HCT116 (cell line): Measurements from ENCODE around the gene FREM3. TPM values are rescaled to one million over a fixed set of nuclear protein-coding genes. Genes with fewer than 3 reads are reported as not detected.

Experiments
- ATAC-seq: fragments of 200-7000 bp; cut with Tn5 transposase; 2 replicates; pipeline ENCODE4 v1.9.1; 2020; ENCODE audit warnings: mild to moderate bottlenecking, moderate library complexity
- BruUV-seq: library from RNA; stranded (reverse); fragments of 400-500 nt; replicated peaks from 2 replicates; lab custom pipeline; 2021; lab: Mats Ljungman, UMichigan
- CTCF ChIA-PET: fragments of 300-600 bp; sonication (Branson Sonifier 250); formaldehyde crosslinking; loops from one replicate; lab custom pipeline; 2021; ENCODE audit warnings: antibody characterized with exemption; lab: Charles Lee
- POLR2A ChIA-PET: fragments of 300-600, 350-600 bp; sonication (Branson Sonifier 250); formaldehyde crosslinking; loops from one replicate; lab custom pipeline; 2021; ENCODE audit warnings: antibody characterized with exemption; lab: Charles Lee
- RAD21 ChIA-PET, 2 experiments: fragments of 300-600 bp; sonication (Branson Sonifier 250); formaldehyde crosslinking; loops; one replicate each; lab custom pipeline; 2023; ENCODE audit warnings: low total read pairs in 2 of 2; ENCODE audit not compliant: uncharacterized antibody in 2 of 2, unreplicated experiment in 2 of 2, low non-redundant PET in 1 of 2; lab: Charles Lee
- DNase-seq: peaks from one replicate; pipeline ENCODE4 v3.0.0-alpha.2; 2010; ENCODE audit warnings: low read depth, low spot score
- H2AFZ ChIP-seq: fragments of 200-600 bp; shearing (Covaris generic), sonication (generic); 2 replicates; pipeline ENCODE4 v1.6.1; 2017; ENCODE audit warnings: low read depth, mixed run types, mixed read lengths, antibody characterized with exemption, low read length; ENCODE audit not compliant: poor library complexity, severe bottlenecking
- H3K27ac ChIP-seq: 2 replicates; pipeline ENCODE4 v1.5.1; 2012; ENCODE audit warnings: low read depth, low read length
- H3K27me3 ChIP-seq: fragments of 200-600 bp; sonication (generic); 2 replicates; pipeline ENCODE4 v1.6.1; 2016; ENCODE audit warnings: mixed run types, low read length, mixed read lengths; ENCODE audit not compliant: insufficient read depth
- H3K36me3 ChIP-seq, 2 experiments: fragments of 200-500 bp in 1 of 2; fragments of 200-600 bp in 1 of 2; sonication (Bioruptor generic) in 1 of 2; sonication (generic) in 1 of 2; 2 replicates each; pipeline versions ENCODE4 v1.5.1 to v1.6.1; 2014 to 2016; ENCODE audit warnings: low read length in 2 of 2, inconsistent platforms in 1 of 2, mixed read lengths in 1 of 2, mixed run types in 1 of 2; ENCODE audit not compliant: insufficient read depth in 2 of 2, control insufficient read depth in 1 of 2
- H3K4me1 ChIP-seq, 2 experiments: fragments of 200-600 bp in 1 of 2; sonication (generic) in 1 of 2; 2 replicates each; pipeline versions ENCODE4 v1.5.1 to v1.6.1; 2012 to 2017; ENCODE audit warnings: low read length in 2 of 2, inconsistent platforms in 1 of 2, mild to moderate bottlenecking in 1 of 2, mixed read lengths in 1 of 2, mixed run types in 1 of 2, moderate library complexity in 1 of 2; ENCODE audit not compliant: insufficient read depth in 2 of 2, control insufficient read depth in 1 of 2
- H3K4me2 ChIP-seq: fragments of 200-600 bp; sonication (generic); 2 replicates; pipeline ENCODE4 v1.6.1; 2017; ENCODE audit warnings: mixed run types, low read length, mixed read lengths
- H3K4me3 ChIP-seq, 2 experiments: fragments of 200-600 bp in 1 of 2; sonication (generic) in 1 of 2; replicated peaks in 1 of 2; 2 replicates each; pipeline ENCODE4 v1.5.1; 2011 to 2016; ENCODE audit warnings: low read length in 2 of 2, control low read depth in 1 of 2, low read depth in 1 of 2, mild to moderate bottlenecking in 1 of 2, mixed read lengths in 1 of 2, mixed run types in 1 of 2
- H3K79me2 ChIP-seq: fragments of 200-600 bp; sonication (generic); 2 replicates; pipeline ENCODE4 v1.6.1; 2017; ENCODE audit warnings: mild to moderate bottlenecking, mixed run types, low read length, moderate library complexity, mixed read lengths; ENCODE audit not compliant: insufficient read depth
- H3K9ac ChIP-seq: fragments of 200-600 bp; sonication (generic); 2 replicates; pipeline ENCODE4 v1.6.1; 2016; ENCODE audit warnings: low read length, mixed read lengths
- H3K9me2 ChIP-seq: fragments of 200-600 bp; sonication (generic), shearing (Covaris generic); 2 replicates; pipeline ENCODE4 v1.6.1; 2017; ENCODE audit warnings: mixed run types, mild to moderate bottlenecking, moderate library complexity; ENCODE audit not compliant: insufficient read depth
- H3K9me3 ChIP-seq, 2 experiments: fragments of 200-500 bp in 1 of 2; fragments of 200-600 bp in 1 of 2; sonication (Bioruptor generic) in 1 of 2; sonication (generic) in 1 of 2; 2 replicates each; pipeline ENCODE4 v1.6.1; 2014 to 2017; ENCODE audit warnings: low read length in 2 of 2, mixed read lengths in 2 of 2, inconsistent platforms in 1 of 2, low read depth in 1 of 2, mild to moderate bottlenecking in 1 of 2, mixed run types in 1 of 2, moderate library complexity in 1 of 2; ENCODE audit not compliant: control insufficient read depth in 1 of 2, insufficient read depth in 1 of 2
- H4K20me1 ChIP-seq: fragments of 200-600 bp; sonication (generic), shearing (Covaris generic); 2 replicates; pipeline ENCODE4 v1.6.1; 2017; ENCODE audit warnings: mixed run types, mild to moderate bottlenecking, moderate library complexity; ENCODE audit not compliant: insufficient read depth
- CEBPB ChIP-seq: IDR thresholded peaks from 2 replicates; pipeline ENCODE4 v1.6.1; 2012; ENCODE audit warnings: low read depth
- ELF1 ChIP-seq: IDR thresholded peaks from 2 replicates; pipeline ENCODE4 v1.6.1; 2012; ENCODE audit warnings: low read depth, borderline replicate concordance
- EZH2 ChIP-seq: fragments of 200-600 bp; sonication (generic); IDR thresholded peaks from 2 replicates; pipeline ENCODE4 v1.6.1; 2017; ENCODE audit warnings: antibody characterized with exemption, mixed run types
- EZH2phosphoT487 ChIP-seq: fragments of 200-600 bp; IDR thresholded peaks from 2 replicates; pipeline ENCODE4 v1.6.1; 2018; ENCODE audit warnings: antibody characterized with exemption, borderline replicate concordance
- MAX ChIP-seq: IDR thresholded peaks from 2 replicates; pipeline ENCODE4 v1.6.1; 2012
- POLR2A ChIP-seq: IDR thresholded peaks from 2 replicates; pipeline ENCODE4 v1.7.0; 2011; ENCODE audit warnings: borderline replicate concordance; ENCODE audit not compliant: insufficient read depth, insufficient read length; ENCODE audit errors: extremely low read depth
- POLR2AphosphoS5 ChIP-seq: IDR thresholded peaks from 2 replicates; pipeline ENCODE4 v1.6.1; 2011; ENCODE audit warnings: mild to moderate bottlenecking, low read depth, low read length, moderate library complexity
- RAD21 ChIP-seq: IDR thresholded peaks from 2 replicates; pipeline ENCODE4 v1.6.1; 2012; ENCODE audit warnings: low read depth, mild to moderate bottlenecking
- SIN3A ChIP-seq: IDR thresholded peaks from 2 replicates; pipeline ENCODE4 v1.6.1; 2012; ENCODE audit warnings: low read depth
- SRF ChIP-seq: IDR thresholded peaks from 2 replicates; pipeline ENCODE4 v1.6.1; 2012; ENCODE audit warnings: low read depth
- YY1 ChIP-seq: IDR thresholded peaks from 2 replicates; pipeline ENCODE4 v1.6.1; 2011; ENCODE audit warnings: low read length, low read depth, moderate library complexity, mild to moderate bottlenecking; ENCODE audit not compliant: insufficient replicate concordance; ENCODE audit errors: extremely low read depth
- ZFX ChIP-seq: fragments of 450-650 bp; IDR thresholded peaks from 2 replicates; pipeline ENCODE4 v1.6.1; 2017
- ZNF274 ChIP-seq: fragments of 200-500 bp; sonication (Bioruptor generic); IDR thresholded peaks from 2 replicates; pipeline ENCODE4 v1.6.1; 2014; ENCODE audit warnings: mild to moderate bottlenecking, low read depth, low read length, inconsistent platforms
- intact Hi-C: fragments of 100-400 bp; cut with micrococcal nuclease; formaldehyde crosslinking; loops from 2 replicates; pipeline ENCODE4 v1.10.0; 2022
- total RNA-seq: library from RNA; stranded (reverse); gene quantifications from one replicate; pipeline ENCODE4 v1.2.1, GENCODE V29; 2021; ENCODE audit not compliant: unreplicated experiment
- TF ChIP-seq, protein P1 (sequence below): IDR thresholded peaks from 2 replicates; pipeline ENCODE4 v1.6.1; 2012; ENCODE audit warnings: low read depth
- TF ChIP-seq, protein P2 (sequence below), 3 experiments: fragments of 200-600 bp in 1 of 3; sonication (generic) in 1 of 3; IDR thresholded peaks in 2 of 3; conservative IDR thresholded peaks in 1 of 3; 2 replicates each; pipeline ENCODE4 v1.5.1; 2012 to 2017; ENCODE audit warnings: low read depth in 2 of 3, low read length in 2 of 3, antibody characterized with exemption in 1 of 3, borderline replicate concordance in 1 of 3, control low read depth in 1 of 3, mild to moderate bottlenecking in 1 of 3, mixed read lengths in 1 of 3, mixed run types in 1 of 3, moderate library complexity in 1 of 3; ENCODE audit not compliant: insufficient read depth in 1 of 3

Gene FREM3
- total RNA-seq, 1 experiment from 2014 or later = not detected

DNA sequence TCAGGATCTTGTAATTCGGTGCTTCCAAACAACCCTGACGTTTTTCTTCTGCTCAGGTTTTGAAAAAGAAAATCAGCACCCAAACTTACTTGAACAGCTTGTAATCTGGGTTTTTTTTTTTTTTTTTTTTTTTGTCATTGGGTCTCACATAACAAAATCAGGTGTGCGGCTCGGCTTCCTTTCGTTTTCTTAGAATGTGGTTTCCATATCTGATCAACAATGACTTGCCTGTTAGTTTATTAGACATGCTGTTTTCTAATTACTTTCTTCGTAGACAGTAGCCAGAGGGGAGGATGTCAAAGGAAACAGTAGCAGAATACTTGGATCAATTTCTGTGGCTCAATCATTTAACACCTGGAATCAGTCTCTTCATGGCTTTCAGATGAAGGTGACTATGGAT, 890 bp upstream of the FREM3 start (continued):
- TF ChIP-seq ZFX = no peak
- TF ChIP-seq, protein P1, sequence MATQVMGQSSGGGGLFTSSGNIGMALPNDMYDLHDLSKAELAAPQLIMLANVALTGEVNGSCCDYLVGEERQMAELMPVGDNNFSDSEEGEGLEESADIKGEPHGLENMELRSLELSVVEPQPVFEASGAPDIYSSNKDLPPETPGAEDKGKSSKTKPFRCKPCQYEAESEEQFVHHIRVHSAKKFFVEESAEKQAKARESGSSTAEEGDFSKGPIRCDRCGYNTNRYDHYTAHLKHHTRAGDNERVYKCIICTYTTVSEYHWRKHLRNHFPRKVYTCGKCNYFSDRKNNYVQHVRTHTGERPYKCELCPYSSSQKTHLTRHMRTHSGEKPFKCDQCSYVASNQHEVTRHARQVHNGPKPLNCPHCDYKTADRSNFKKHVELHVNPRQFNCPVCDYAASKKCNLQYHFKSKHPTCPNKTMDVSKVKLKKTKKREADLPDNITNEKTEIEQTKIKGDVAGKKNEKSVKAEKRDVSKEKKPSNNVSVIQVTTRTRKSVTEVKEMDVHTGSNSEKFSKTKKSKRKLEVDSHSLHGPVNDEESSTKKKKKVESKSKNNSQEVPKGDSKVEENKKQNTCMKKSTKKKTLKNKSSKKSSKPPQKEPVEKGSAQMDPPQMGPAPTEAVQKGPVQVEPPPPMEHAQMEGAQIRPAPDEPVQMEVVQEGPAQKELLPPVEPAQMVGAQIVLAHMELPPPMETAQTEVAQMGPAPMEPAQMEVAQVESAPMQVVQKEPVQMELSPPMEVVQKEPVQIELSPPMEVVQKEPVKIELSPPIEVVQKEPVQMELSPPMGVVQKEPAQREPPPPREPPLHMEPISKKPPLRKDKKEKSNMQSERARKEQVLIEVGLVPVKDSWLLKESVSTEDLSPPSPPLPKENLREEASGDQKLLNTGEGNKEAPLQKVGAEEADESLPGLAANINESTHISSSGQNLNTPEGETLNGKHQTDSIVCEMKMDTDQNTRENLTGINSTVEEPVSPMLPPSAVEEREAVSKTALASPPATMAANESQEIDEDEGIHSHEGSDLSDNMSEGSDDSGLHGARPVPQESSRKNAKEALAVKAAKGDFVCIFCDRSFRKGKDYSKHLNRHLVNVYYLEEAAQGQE = no peak
- TF ChIP-seq SIN3A = no peak
- TF ChIP-seq EZH2 = no peak
- TF ChIP-seq POLR2A = no peak
- TF ChIP-seq POLR2AphosphoS5 = no peak
- no peak for TF ChIP-seq ZNF274
- no peak for TF ChIP-seq RAD21
- TF ChIP-seq SRF = no peak

- POLR2A ChIA-PET = no interaction called here
- H3K79me2 ChIP-seq = no peaks in the 10 kb centered on the region
- no TSS peak for BruUV-seq
- no peak for TF ChIP-seq EZH2phosphoT487
- no peak for TF ChIP-seq SRF
- TF ChIP-seq, protein P2, sequence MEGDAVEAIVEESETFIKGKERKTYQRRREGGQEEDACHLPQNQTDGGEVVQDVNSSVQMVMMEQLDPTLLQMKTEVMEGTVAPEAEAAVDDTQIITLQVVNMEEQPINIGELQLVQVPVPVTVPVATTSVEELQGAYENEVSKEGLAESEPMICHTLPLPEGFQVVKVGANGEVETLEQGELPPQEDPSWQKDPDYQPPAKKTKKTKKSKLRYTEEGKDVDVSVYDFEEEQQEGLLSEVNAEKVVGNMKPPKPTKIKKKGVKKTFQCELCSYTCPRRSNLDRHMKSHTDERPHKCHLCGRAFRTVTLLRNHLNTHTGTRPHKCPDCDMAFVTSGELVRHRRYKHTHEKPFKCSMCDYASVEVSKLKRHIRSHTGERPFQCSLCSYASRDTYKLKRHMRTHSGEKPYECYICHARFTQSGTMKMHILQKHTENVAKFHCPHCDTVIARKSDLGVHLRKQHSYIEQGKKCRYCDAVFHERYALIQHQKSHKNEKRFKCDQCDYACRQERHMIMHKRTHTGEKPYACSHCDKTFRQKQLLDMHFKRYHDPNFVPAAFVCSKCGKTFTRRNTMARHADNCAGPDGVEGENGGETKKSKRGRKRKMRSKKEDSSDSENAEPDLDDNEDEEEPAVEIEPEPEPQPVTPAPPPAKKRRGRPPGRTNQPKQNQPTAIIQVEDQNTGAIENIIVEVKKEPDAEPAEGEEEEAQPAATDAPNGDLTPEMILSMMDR (IDR thresholded peaks at IDR 0.05 in 2 of 3, conservative IDR thresholded peaks at IDR 0.05 in 1 of 3; ENCODE audit: borderline replicate concordance in 1 of 3, insufficient read depth in 1 of 3, low read depth in 2 of 3, low read length in 2 of 3) = no peak
- no peak for TF ChIP-seq ZFX
- no peak for TF ChIP-seq ZNF274
- no peak for TF ChIP-seq YY1
- no peak for TF ChIP-seq CEBPB
- TF ChIP-seq ELF1 = no peak
- TF ChIP-seq MAX = no peak
- TF ChIP-seq, protein P1 = no peak
- no peaks in the 10 kb centered on the region for H4K20me1 ChIP-seq
- intact Hi-C loops = no loop called here
- DNase-seq = no peak
- no peaks in the 10 kb centered on the region for H3K9me3 ChIP-seq
- H3K36me3 ChIP-seq = no peaks in the 10 kb centered on the region
- RAD21 ChIA-PET = no interaction called here
- ATAC-seq = no peak
- no peaks in the 10 kb centered on the region for H3K27me3 ChIP-seq
- H2AFZ ChIP-seq = no peak overlapping the region
- no peak overlapping the region for H3K27ac ChIP-seq
- H3K4me1 ChIP-seq = no peaks in the 10 kb centered on the region
- no peak overlapping the region for H3K4me3 ChIP-seq
- no peaks in the 10 kb centered on the region for H3K9me2 ChIP-seq
- H3K9ac ChIP-seq = no peak overlapping the region
- H3K4me2 ChIP-seq = no peak overlapping the region
- CTCF ChIA-PET = no interaction called here
Measured at GRCh38 chr4:143700046-143700415, 444 bp downstream of the FREM3 start.
